Measurements from ENCODE around the gene GIMAP2.
"Not testable (repeated sequence)": the region's sequence is repeated elsewhere in the genome, so short reads cannot be mapped to it uniquely, and the experiment has no call there.

GIMAP2 gene

GRCh38 chr7:150660939-150661613, 24.4 kb upstream of the GIMAP2 start:
- no peak overlapping the region for H3K9ac ChIP-seq (ENCODE audit: low read length in 5 of 5)
- H3K27ac ChIP-seq (ENCODE audit: low read depth, low read length): no peak overlapping the region
- no peak overlapping the region for H3K4me3 ChIP-seq (ENCODE audit: low read depth in 1 of 5, low read length in 5 of 5)
- H3K4me1 ChIP-seq (ENCODE audit: control insufficient read depth in 5 of 5, insufficient read depth in 5 of 5, low read length in 5 of 5): peaks cover 0 to 10% (median 0%) of the 10 kb centered on the region in 5 donors
- no peaks in the 10 kb centered on the region for H3K36me3 ChIP-seq (ENCODE audit: control insufficient read depth in 5 of 5, insufficient read depth in 5 of 5, low read length in 5 of 5)
- H3K27me3 ChIP-seq (ENCODE audit: control insufficient read depth in 5 of 5, insufficient read depth in 4 of 5, low read length in 5 of 5): peaks cover 0 to 4% (median 0%) of the 10 kb centered on the region in 5 donors
- H3K9me3 ChIP-seq (ENCODE audit: control insufficient read depth in 5 of 5, low read length in 5 of 5): peaks cover 0 to 7% (median 5%) of the 10 kb centered on the region in 5 donors

GRCh38 chr7:150662821-150663220, 22.7 kb upstream of the GIMAP2 start:
- not testable (repeated sequence) for H3K27ac ChIP-seq (ENCODE audit: low read depth, low read length); H3K4me3 ChIP-seq (ENCODE audit: low read depth in 1 of 5, low read length in 5 of 5); H3K4me1 ChIP-seq (ENCODE audit: control insufficient read depth in 5 of 5, insufficient read depth in 5 of 5, low read length in 5 of 5); H3K9me3 ChIP-seq (ENCODE audit: control insufficient read depth in 5 of 5, low read length in 5 of 5); H3K36me3 ChIP-seq (ENCODE audit: control insufficient read depth in 5 of 5, insufficient read depth in 5 of 5, low read length in 5 of 5); H3K27me3 ChIP-seq (ENCODE audit: control insufficient read depth in 5 of 5, insufficient read depth in 4 of 5, low read length in 5 of 5); H3K9ac ChIP-seq (ENCODE audit: low read length in 5 of 5)

- Histone ChIP-seq H3K4me1 (ENCODE audit: control insufficient read depth in 5 of 5, insufficient read depth in 5 of 5, low read length in 5 of 5) (peaks cover 0 to 7% (median 0%) of the 10 kb centered on the region in 5 donors), H3K9ac (ENCODE audit: low read length in 5 of 5) (no peak overlapping the region), H3K36me3 (ENCODE audit: control insufficient read depth in 5 of 5, insufficient read depth in 5 of 5, low read length in 5 of 5) (no peaks in the 10 kb centered on the region), H3K4me3 (ENCODE audit: low read depth in 1 of 5, low read length in 5 of 5) (no peak overlapping the region), H3K9me3 (ENCODE audit: control insufficient read depth in 5 of 5, low read length in 5 of 5) (peaks cover 0 to 2% (median 0%) of the 10 kb centered on the region in 5 donors), H3K27ac (ENCODE audit: low read depth, low read length) (no peak overlapping the region), H3K27me3 (ENCODE audit: control insufficient read depth in 5 of 5, insufficient read depth in 4 of 5, low read length in 5 of 5) (no peaks in the 10 kb centered on the region)
Measured at GRCh38 chr7:150663802-150664494, 21.6 kb upstream of the GIMAP2 start.

GRCh38 chr7:150665089-150665748, 20.3 kb upstream of the GIMAP2 start:
- Histone ChIP-seq H3K4me1 (ENCODE audit: control insufficient read depth in 5 of 5, insufficient read depth in 5 of 5, low read length in 5 of 5) (peaks cover 0 to 7% (median 0%) of the 10 kb centered on the region in 5 donors), H3K27ac (ENCODE audit: low read depth, low read length) (no peak overlapping the region), H3K4me3 (ENCODE audit: low read depth in 1 of 5, low read length in 5 of 5) (no peak overlapping the region), H3K9ac (ENCODE audit: low read length in 5 of 5) (no peak overlapping the region), H3K27me3 (ENCODE audit: control insufficient read depth in 5 of 5, insufficient read depth in 4 of 5, low read length in 5 of 5) (no peaks in the 10 kb centered on the region), H3K9me3 (ENCODE audit: control insufficient read depth in 5 of 5, low read length in 5 of 5) (peaks cover 0 to 3% (median 0%) of the 10 kb centered on the region in 5 donors), H3K36me3 (ENCODE audit: control insufficient read depth in 5 of 5, insufficient read depth in 5 of 5, low read length in 5 of 5) (no peaks in the 10 kb centered on the region)

GRCh38 chr7:150665896-150666295, 19.6 kb upstream of the GIMAP2 start:
- Histone ChIP-seq H3K4me1 (ENCODE audit: control insufficient read depth in 5 of 5, insufficient read depth in 5 of 5, low read length in 5 of 5) (peaks cover 0 to 7% (median 0%) of the 10 kb centered on the region in 5 donors), H3K27me3 (ENCODE audit: control insufficient read depth in 5 of 5, insufficient read depth in 4 of 5, low read length in 5 of 5) (no peaks in the 10 kb centered on the region), H3K9ac (ENCODE audit: low read length in 5 of 5) (no peak overlapping the region), H3K36me3 (ENCODE audit: control insufficient read depth in 5 of 5, insufficient read depth in 5 of 5, low read length in 5 of 5) (no peaks in the 10 kb centered on the region), H3K27ac (ENCODE audit: low read depth, low read length) (no peak overlapping the region), H3K9me3 (ENCODE audit: control insufficient read depth in 5 of 5, low read length in 5 of 5) (peaks cover 0 to 3% (median 0%) of the 10 kb centered on the region in 5 donors), H3K4me3 (ENCODE audit: low read depth in 1 of 5, low read length in 5 of 5) (peak overlapping the region in 1 of 5 donors; percentile 17)

- no peak overlapping the region for H3K27ac ChIP-seq (ENCODE audit: low read depth, low read length)
Measured at GRCh38 chr7:150666412-150666811, 19.1 kb upstream of the GIMAP2 start.

GRCh38 chr7:150668472-150668911, 17.0 kb upstream of the GIMAP2 start:
- Histone ChIP-seq H3K27ac (ENCODE audit: low read depth, low read length) (no peak overlapping the region), H3K36me3 (ENCODE audit: control insufficient read depth in 5 of 5, insufficient read depth in 5 of 5, low read length in 5 of 5) (no peaks in the 10 kb centered on the region)

More at GRCh38 chr7:150666412-150666811, 19.1 kb upstream of the GIMAP2 start:
- Histone ChIP-seq H3K36me3 (ENCODE audit: control insufficient read depth in 5 of 5, insufficient read depth in 5 of 5, low read length in 5 of 5) (no peaks in the 10 kb centered on the region), H3K4me3 (ENCODE audit: low read depth in 1 of 5, low read length in 5 of 5) (no peak overlapping the region), H3K9me3 (ENCODE audit: control insufficient read depth in 5 of 5, low read length in 5 of 5) (peaks cover 0 to 3% (median 0%) of the 10 kb centered on the region in 5 donors), H3K27me3 (ENCODE audit: control insufficient read depth in 5 of 5, insufficient read depth in 4 of 5, low read length in 5 of 5) (no peaks in the 10 kb centered on the region), H3K9ac (ENCODE audit: low read length in 5 of 5) (no peak overlapping the region), H3K4me1 (ENCODE audit: control insufficient read depth in 5 of 5, insufficient read depth in 5 of 5, low read length in 5 of 5) (peaks cover 0 to 7% (median 0%) of the 10 kb centered on the region in 5 donors)

GRCh38 chr7:150668977-150669376, 16.5 kb upstream of the GIMAP2 start:
- Histone ChIP-seq H3K4me1 (ENCODE audit: control insufficient read depth in 5 of 5, insufficient read depth in 5 of 5, low read length in 5 of 5) (peaks cover 0 to 7% (median 0%) of the 10 kb centered on the region in 5 donors), H3K27ac (ENCODE audit: low read depth, low read length) (no peak overlapping the region), H3K9ac (ENCODE audit: low read length in 5 of 5) (no peak overlapping the region), H3K9me3 (ENCODE audit: control insufficient read depth in 5 of 5, low read length in 5 of 5) (peaks cover 0 to 3% (median 0%) of the 10 kb centered on the region in 5 donors), H3K27me3 (ENCODE audit: control insufficient read depth in 5 of 5, insufficient read depth in 4 of 5, low read length in 5 of 5) (no peaks in the 10 kb centered on the region), H3K36me3 (ENCODE audit: control insufficient read depth in 5 of 5, insufficient read depth in 5 of 5, low read length in 5 of 5) (no peaks in the 10 kb centered on the region), H3K4me3 (ENCODE audit: low read depth in 1 of 5, low read length in 5 of 5) (no peak overlapping the region)

More at GRCh38 chr7:150668472-150668911, 17.0 kb upstream of the GIMAP2 start:
- peaks cover 0 to 7% (median 0%) of the 10 kb centered on the region in 5 donors for H3K4me1 ChIP-seq (ENCODE audit: control insufficient read depth in 5 of 5, insufficient read depth in 5 of 5, low read length in 5 of 5)
- no peak overlapping the region for H3K9ac ChIP-seq (ENCODE audit: low read length in 5 of 5)
- no peak overlapping the region for H3K4me3 ChIP-seq (ENCODE audit: low read depth in 1 of 5, low read length in 5 of 5)
- peaks cover 0 to 3% (median 0%) of the 10 kb centered on the region in 5 donors for H3K9me3 ChIP-seq (ENCODE audit: control insufficient read depth in 5 of 5, low read length in 5 of 5)
- no peaks in the 10 kb centered on the region for H3K27me3 ChIP-seq (ENCODE audit: control insufficient read depth in 5 of 5, insufficient read depth in 4 of 5, low read length in 5 of 5)

- H3K27ac ChIP-seq (ENCODE audit: low read depth, low read length); H3K4me3 ChIP-seq (ENCODE audit: low read depth in 1 of 5, low read length in 5 of 5); H3K9me3 ChIP-seq (ENCODE audit: control insufficient read depth in 5 of 5, low read length in 5 of 5); H3K4me1 ChIP-seq (ENCODE audit: control insufficient read depth in 5 of 5, insufficient read depth in 5 of 5, low read length in 5 of 5); H3K27me3 ChIP-seq (ENCODE audit: control insufficient read depth in 5 of 5, insufficient read depth in 4 of 5, low read length in 5 of 5); H3K9ac ChIP-seq (ENCODE audit: low read length in 5 of 5); H3K36me3 ChIP-seq (ENCODE audit: control insufficient read depth in 5 of 5, insufficient read depth in 5 of 5, low read length in 5 of 5): not testable (repeated sequence)
Measured at GRCh38 chr7:150671798-150672585, 13.5 kb upstream of the GIMAP2 start.
